ENCODE results near the gene RYR3.
"Not testable (repeated sequence)": the region's sequence is repeated elsewhere in the genome, so short reads cannot be mapped to it uniquely, and the experiment has no call there.

RYR3 gene

DNA sequence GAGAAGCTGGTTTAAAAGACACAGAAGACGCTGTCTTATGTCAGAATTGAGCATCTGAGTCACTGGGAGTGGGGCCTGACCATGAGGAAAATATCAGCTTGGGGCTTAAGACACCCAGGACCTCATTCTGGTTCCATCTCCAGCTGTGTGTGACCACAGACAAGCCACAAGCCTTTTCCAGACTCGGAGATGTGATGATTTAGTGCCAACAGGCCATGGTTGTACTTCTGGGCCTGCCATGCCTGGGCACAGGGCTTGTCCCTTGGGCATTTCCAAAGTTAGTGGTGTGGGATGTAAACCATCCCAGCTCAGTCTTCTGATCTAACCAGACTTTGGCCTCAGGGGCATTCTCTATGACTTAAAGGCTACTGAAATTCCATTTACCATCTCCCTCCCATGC lies 269.8 kb downstream of the RYR3 start:
- DNase-seq (ENCODE audit: low read depth), result no peak

DNA sequence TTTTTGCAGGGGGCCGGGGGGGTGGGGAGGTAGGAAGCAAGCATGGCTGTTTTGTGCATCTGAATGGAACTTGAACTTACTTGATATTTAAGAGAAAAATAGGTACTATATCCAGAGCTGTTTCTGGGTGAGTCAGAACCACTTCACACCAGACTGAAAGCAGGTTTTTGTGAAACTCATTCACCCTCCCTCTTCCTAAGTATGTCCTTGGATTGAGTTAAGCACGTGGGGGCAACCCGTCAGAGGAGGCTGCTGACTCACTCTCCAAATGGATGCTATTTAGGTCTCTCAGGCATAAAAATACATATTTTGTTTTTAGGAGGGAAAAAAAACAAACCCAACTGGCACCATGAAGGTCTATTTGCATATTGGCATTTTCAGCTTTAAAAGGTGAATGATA lies 270.3 kb downstream of the RYR3 start:
- no peak for DNase-seq (ENCODE audit: low read depth)

DNA sequence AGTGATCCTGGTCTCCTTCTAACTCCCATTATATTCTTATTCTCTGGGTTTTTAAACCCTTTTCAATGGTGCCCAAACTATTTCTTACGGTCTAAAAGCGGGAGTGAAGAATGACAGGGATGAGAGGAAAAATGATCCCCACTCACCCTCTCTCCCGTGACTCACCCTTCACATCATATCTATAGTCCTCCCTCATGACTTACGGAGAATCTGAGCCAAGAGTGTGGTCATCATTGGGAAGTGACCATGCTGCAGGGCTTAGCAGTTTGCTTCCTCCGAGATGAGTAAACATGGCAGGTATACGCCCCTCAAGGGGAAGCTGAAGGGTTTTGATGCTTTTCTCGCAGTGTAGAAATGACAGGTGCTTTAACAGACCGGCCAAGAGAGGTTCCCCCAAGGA lies 274.0 kb downstream of the RYR3 start:
- DNase-seq (ENCODE audit: low read depth), result no peak

DNA sequence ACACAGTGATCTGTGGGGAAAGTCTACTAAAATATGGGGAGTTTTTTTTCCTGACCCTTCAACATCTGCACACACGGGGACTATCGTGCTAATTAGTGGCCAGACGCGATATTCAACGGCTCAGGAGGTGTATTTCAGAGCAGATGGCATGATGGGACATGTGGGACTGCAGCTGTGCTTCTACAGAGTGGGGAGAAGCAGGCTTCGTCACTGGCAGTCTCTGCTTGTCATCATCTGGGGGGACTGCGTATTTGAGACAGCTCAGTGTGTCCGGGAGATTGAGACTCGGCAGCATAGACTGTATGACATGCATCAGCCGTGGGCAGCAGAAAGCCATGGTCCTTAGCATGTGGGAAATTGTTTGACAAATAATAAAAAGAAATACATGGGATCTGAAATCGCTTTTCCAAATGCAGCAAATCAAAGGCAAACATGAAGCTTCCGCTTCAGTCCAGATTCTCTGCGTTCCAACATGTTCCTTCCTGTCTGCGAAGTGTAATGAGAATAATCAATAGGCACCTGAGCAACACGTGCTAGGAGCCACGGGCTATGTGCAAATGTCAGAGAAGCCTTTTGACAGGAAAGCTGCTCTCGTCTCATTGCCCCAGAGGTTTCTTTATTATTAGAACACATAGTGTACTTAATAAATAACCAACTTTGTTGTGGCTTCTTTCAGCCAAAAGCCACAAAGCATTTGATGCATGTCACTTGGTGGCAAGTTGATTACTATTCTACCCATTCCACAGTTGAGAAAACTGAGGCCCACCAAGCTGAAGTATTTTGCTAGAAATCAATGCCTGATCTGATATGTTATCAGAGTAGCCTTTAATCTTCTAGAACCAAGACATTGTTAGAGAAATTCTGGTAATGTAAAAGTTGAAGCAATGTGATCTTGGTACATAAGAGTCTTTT lies 276.3 kb downstream of the RYR3 start:
- no peak for DNase-seq (ENCODE audit: low read depth)

DNA sequence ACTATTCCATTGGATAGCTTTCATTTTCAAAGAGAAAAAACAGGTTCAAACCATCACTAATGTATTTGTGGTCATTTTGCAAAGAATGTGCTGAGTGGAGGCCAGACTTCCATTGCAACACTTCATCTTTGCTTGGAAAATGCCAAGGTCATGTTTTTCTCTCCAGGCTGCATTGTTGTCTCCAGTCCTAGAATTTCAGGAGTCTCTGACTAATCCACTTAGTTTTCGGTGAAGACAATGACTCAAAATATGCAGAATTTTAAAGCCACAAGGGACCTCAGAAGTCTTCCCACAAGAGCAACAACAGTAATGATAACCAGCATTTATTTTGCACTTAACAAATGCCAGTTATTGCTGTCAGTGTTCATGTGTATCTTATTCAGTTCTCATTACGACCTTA lies 277.0 kb downstream of the RYR3 start:
- DNase-seq (ENCODE audit: low read depth), result no peak

DNA sequence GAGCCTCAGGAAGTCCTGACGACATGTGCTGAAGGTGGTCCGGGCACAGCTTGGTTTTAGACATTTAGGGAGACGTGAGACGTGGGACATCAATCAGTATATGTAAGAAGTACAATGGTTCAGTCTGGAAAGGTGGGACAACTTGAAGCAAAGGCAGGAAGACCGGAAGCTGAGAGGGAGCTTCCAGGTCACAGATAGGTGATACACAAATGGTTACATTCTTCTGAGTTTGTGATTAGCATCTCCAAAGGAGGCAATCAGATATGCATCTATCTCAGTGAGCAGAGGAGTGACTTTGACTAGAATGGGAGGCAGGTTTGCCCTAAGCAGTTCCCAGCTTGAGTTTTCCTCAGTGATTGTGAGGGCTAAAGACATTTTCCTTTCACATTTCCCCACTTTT lies 282.1 kb downstream of the RYR3 start:
- no peak for DNase-seq (ENCODE audit: low read depth)

DNA sequence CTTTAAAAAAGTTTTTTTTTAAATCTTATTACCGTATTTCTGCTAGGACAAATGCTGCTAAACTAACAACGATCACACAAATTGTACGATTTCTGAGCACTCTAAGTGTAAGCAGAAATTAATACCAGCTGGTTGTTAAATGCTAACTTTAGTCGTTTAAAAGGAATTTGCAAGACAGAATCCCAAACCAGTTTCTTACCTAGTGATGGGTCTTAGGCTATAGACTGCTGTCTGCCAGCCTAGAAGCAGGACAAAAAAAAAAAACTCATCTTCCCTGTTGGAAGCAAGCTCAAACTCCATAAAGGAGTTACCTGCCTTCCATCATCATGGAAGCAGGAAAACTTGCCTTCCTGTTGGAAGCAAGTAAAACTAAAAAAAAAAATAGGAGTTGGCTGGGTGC lies 287.6 kb downstream of the RYR3 start:
- not testable (repeated sequence) for DNase-seq (ENCODE audit: low read depth)

DNA sequence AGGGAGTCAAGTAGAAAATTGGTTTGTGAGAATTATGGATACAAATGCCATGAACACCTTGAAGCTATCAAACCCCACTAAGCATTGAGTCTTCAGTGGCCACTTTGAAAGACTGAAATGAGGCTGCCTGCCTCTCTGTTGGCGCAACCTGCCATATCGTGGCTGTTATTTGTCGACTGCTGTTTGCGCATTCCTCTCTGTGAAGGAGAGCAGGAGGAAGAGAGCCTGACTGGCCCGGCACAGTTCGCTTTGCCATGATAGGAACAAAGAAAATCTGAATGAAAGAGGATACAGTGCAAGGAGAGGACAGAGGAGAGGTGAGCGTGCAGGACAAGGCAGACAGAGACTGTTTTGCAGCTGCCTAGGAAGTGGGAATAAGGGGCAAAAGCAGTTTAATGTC lies 289.4 kb downstream of the RYR3 start:
- no peak for DNase-seq (ENCODE audit: low read depth)

DNA sequence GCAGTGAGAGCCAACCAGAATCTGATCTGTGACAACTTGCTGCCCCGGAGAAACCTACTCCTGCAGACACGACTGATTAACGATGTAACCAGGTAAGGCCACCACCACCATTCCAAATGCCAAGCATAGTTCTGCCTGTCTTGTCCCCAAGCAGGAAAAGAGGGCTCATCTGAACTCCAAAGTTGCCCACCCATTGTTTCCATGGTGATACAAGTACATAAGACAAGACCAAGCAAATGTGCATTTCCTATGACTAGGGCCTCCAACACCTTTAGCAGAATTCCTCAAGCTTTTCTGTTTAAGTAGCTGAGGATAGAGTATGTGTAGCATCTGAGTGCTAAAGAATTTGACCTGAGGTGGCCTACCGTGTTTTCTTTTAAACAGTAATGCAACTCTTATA lies 290.7 kb downstream of the RYR3 start:
- no peak for DNase-seq (ENCODE audit: low read depth)

DNA sequence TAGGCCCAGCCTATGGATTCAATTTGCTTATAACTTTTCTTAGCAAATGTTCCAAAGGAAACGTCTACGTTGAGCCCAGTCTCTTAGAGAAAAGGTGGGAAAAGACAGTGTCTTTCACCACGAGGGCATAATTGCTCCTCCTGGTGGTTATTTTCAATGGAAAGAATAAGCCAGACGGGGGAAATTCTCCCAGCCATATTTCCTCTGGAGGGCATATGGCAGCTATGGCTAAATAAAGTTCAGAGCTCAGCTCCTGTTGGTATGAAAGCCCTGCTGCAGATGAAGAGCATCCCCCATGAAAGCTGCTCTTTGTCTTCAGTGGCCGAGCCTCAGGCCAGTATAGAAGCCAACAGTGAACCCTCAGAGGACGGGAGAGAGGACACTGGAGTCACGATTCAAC lies 297.9 kb downstream of the RYR3 start:
- no peak for DNase-seq (ENCODE audit: low read depth)

DNA sequence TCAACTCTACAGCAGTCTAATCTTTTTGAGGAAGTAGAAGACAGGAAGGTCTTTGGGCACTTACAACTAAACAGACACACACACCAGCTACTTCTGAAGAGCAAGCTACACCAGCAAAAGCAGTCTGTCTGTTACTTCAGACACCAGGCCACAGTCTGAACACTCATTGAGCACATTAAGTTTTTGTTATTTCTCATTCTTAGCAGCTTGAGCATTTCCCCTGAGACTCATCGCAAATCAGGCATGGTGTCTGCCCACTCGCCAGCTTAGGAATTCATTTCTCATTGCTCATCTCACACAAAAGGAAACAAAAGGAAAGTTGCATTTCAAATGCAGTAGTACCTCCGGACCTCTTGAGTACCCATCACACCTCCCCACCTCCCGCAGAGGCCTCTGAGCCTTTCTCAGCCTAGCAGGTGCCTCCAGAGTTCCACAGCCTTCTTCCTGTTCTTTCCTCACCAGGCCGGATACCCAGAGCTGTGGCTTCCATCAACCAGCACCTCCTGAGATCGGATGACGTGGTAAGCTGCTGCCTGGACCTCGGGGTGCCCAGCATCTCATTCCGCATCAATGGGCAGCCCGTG lies 302.0 kb downstream of the RYR3 start:
- DNase-seq (ENCODE audit: low read depth), result no peak

DNA sequence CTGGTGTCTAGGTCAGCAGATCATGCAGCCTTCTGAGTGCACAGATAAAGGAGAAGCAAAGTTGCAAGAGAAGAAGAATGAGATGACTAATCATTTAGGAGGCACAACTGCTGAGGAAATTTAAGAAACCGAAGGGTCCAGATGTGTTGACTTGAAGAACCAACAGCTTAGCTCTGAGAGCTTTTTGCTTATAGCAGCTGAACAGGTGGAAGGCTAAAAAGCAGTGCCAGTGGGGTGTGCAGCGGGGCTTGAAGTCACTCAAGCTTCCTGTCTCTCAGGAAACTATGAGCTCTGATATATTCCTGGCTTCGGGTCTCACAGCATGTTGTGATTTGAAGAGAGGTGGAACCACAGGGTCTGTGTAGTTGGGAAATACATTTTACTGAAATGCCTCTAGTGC lies 305.7 kb downstream of the RYR3 start:
- DNase-seq (ENCODE audit: low read depth), result no peak

DNA sequence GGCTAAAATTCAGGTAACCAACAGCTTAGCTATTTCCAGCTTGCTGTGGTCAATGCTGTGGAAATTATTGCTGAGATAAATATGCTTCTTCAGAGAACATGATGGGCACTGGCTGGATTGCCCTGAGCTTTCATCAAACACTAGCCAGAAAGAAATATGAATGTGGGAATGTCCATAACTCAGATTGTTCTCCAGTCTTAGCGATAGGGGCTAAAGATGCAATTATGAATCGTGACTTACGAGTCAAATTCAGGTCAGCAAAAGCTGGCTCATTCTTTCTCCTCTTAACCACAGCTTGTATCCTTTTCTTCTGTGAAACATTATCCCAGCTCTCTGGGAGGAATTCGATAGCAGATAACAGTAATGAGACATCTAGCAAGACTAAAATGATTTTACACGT lies 307.6 kb downstream of the RYR3 start:
- no peak for DNase-seq (ENCODE audit: low read depth)

DNA sequence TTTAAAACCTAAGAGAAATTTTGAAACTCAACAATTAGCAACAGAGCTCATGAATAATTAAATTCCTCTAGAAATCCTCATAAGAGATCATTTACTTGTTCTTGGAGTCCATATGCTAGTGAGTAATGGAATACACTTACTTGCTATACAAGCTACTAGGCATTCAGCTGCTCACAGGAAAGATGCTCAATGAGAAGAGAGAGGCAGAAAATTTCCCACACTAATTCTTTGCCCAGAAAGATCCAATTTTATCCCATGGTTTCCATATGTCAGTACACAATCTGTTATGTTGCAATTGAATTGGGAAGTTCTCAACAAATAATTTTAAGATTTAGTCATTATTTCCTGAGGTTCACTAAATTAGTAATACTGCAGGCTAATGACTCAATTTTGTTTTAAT lies 310.4 kb downstream of the RYR3 start:
- DNase-seq (ENCODE audit: low read depth), result no peak

DNA sequence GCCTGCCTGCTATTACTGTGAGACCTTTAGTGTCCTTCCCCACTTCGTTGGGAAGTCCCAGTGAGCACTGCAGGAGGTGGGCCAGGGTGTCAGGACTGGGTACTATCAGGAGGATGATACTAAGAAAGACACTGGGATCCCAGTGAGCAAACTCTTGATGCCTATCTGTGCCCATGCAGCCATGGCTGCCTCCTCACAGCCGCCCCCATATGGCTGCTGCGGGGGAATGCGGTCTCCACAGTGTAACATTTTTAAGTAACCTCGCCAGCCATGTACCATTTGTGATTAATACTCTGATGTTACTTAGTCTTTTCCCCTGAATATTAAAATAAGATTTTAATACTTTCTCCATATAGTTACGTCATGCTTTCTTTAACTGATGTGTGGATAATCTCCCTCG lies 312.2 kb downstream of the RYR3 start:
- DNase-seq (ENCODE audit: low read depth), result no peak

DNA sequence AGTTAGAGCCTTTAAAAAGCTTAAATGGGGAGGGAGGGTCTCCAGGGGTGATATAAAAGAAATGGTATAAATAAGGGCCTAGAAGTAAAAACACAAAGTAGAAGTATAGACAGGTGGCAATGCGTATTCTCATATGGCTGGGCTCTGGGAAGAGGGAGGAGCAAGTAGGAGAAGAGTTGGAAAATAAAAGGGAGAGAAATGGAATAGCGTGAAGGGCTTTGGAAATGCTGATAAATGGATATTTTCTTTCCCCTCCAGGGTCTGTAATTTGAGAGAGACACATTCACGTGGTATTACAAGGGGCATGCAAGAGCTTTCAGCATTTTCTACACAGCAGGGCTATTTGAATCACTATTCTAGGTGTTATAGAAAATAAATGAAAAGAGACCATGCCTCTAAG lies 313.7 kb downstream of the RYR3 start:
- DNase-seq (ENCODE audit: low read depth), result no peak

DNA sequence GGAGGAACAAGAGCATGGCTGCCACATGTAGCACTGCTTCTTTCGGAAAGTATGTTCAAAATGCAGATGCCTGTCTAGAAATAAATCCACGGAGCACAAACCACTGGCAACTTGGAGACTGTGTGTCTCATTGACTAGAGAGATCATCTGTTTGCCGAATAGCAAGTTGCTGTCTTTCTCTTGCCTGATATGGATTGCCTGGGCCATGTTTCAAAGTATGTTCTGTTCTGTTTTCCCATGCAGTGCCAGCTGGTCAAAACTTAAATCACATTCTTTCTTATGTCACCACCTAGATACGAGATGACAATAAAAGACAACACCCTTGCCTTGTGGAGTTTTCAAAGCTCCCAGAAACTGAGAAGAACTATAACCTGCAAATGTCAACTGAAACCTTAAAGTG lies 318.9 kb downstream of the RYR3 start:
- DNase-seq (ENCODE audit: low read depth), result no peak

DNA sequence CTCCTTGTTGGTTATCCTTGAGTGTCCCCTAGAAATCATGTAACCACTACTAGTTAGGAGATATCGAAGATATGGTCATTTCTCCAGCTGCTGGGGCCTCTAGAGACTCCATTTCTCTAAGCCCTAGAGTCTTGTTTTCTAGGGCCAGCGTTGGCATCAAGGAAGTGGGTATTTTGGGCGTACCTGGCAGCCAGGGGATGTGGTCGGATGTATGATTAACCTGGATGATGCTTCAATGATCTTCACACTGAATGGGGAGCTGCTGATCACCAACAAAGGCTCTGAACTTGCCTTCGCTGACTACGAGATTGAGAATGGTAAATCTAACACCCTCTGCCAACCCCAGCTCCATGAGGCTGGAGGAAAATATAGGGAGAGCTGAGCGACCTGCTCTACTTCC lies 325.5 kb downstream of the RYR3 start:
- DNase-seq (ENCODE audit: low read depth), result no peak

DNA sequence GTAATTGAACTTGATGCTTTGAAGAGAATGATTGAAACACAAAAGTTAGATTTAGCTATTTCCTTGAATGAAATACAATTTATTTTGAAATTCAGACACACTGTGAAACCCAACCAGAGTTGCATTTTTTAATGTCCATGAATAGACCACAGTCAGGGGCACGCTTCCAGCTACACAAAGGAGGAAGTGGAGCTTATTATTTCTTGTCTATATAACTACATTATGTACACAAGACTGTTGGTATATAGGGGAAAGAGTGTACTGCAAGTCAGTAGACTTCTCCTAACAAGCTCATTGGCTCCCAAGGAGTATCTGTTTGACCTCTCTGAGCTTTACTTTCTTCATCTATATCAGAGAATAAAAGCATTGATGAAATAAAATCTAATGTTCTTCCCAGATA lies 326.2 kb downstream of the RYR3 start:
- no peak for DNase-seq (ENCODE audit: low read depth)

DNA sequence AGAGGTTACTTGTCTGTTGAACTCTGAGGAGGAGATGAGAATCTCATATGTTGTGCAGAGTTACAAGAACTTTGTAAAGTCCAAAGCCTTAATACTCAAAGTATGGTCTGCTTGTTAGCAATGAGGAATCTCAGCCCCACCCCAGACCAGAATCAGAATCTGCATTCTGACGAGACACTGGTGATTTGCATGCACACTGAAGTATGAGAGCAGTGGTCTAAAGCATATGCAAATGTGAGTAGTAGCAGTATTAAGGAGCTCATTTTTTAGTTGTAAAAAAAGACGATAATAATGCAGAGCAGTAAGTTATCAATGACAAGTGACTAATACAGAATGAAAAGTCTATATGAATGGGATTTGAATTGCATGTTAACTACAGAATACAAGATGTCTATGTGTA lies 327.7 kb downstream of the RYR3 start:
- DNase-seq (ENCODE audit: low read depth), result no peak

DNA sequence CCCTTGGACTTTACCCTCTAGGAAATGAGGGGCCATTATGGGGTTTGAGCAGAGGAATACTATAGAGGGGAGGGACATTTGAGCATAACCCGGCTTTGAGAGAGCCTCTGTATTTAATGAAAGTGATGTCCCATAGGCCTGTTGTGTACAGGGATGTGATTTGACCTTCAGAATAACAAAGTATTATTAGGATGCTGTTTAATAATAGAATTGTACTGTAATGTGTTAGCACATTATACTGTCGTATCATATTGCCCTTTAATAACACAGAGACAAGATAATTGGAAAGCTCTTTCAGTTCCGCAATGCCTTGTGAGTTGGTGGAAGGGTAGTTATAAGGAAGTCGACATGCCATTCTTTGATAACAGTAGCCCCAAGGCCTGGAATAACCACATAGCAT lies 328.3 kb downstream of the RYR3 start:
- DNase-seq (ENCODE audit: low read depth), result no peak

DNA sequence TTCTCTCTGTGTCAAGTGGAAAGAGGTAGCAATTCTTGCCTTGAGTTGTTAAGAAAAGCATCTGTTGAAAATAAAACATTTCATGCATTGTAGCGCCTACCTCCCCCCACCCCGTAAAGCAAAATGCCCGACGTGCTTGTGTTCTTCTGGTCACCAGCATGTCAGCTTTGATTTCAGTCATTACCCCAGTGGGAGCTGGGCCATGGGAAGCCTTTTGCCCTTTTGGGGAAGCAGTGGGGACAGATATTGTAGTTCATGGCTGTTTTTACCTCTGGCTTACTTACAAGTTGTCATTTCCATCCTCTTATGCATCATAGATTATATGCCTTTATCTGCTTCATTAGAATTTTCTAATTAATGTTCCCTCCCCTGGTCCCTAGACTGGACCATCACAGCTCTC lies 328.7 kb downstream of the RYR3 start:
- no peak for DNase-seq (ENCODE audit: low read depth)

DNA sequence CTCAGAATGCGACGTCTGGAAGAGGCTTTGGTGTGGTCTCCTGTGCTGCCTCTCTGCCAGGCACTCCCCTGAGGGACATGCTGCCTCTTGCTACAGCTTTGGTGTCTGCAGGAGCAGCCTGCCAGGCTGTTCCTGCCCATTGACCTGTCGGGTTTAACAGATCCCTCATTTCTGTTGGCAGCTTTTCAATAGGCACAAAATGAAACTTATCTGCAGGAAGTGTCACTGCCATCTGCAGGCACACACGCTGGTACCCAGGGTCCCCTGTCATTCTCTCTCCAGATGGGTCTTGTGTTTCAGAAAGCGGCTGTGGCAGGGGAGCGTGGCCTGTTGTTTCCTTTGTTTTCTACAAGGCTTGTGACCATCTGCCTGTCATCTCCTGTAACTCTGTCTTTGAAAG lies 329.2 kb downstream of the RYR3 start:
- no peak for DNase-seq (ENCODE audit: low read depth)

DNA sequence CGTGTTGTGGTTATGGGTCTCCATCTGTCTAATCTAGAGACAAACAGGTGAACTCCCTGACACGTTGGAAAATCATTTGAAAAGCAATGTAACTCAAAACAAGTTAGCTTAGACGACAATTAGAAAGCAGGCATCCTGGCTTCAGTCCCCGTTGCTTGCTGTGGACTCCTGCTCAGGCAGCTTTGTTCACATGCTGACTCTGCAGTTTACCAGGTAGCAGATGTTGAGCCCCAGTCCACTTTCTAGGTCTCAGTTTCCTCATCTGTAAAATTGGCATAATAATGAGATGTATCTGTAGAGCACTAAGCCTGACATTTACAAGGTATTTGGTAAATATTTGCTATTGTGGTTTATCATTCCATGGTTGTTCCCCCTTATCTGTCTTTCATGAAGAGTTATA lies 330.3 kb downstream of the RYR3 start:
- DNase-seq (ENCODE audit: low read depth), result no peak
